Trophoblast cell (in vitro differentiated cells and primary cell): Measurements from ENCODE around the gene RAB11FIP4.

Source experiments
- DNase-seq, 2 donors: peaks; one replicate each; pipeline ENCODE4 v3.0.0-alpha.2; 2016
- H2AFZ ChIP-seq: 2 replicates; pipeline ENCODE4 v1.6.1; 2013; ENCODE audit warnings: low read length, moderate library complexity, mild to moderate bottlenecking; ENCODE audit not compliant: insufficient read depth, poor library complexity
- H2AK5ac ChIP-seq: 2 replicates; pipeline ENCODE4 v1.6.1; 2013; ENCODE audit warnings: mild to moderate bottlenecking, low read length
- H2BK120ac ChIP-seq: 2 replicates; pipeline ENCODE4 v1.6.1; 2013; ENCODE audit warnings: low read length, mild to moderate bottlenecking, moderate library complexity; ENCODE audit not compliant: insufficient read depth, poor library complexity
- H2BK12ac ChIP-seq: 2 replicates; pipeline ENCODE4 v1.6.1; 2013; ENCODE audit warnings: mild to moderate bottlenecking, low read length, moderate library complexity
- H2BK5ac ChIP-seq: 2 replicates; pipeline ENCODE4 v1.6.1; 2013; ENCODE audit warnings: low read length, low read depth, moderate library complexity, mild to moderate bottlenecking; ENCODE audit not compliant: poor library complexity
- H3K14ac ChIP-seq: 2 replicates; pipeline ENCODE4 v1.6.1; 2013; ENCODE audit warnings: mild to moderate bottlenecking, low read length
- H3K18ac ChIP-seq: 2 replicates; pipeline ENCODE4 v1.6.1; 2013; ENCODE audit warnings: mild to moderate bottlenecking, low read length
- H3K23ac ChIP-seq: 2 replicates; pipeline ENCODE4 v1.6.1; 2013; ENCODE audit warnings: low read length
- H3K27ac ChIP-seq: 2 replicates; pipeline ENCODE4 v1.5.1; 2013; ENCODE audit warnings: low read depth, mild to moderate bottlenecking, inconsistent platforms, low read length, moderate library complexity
- H3K27me3 ChIP-seq: 2 replicates; pipeline ENCODE4 v1.6.1; 2013; ENCODE audit warnings: inconsistent platforms, mild to moderate bottlenecking, low read length, moderate library complexity; ENCODE audit not compliant: insufficient read depth
- H3K36me3 ChIP-seq, 2 experiments: 1 replicate in 1 of 2; 2 replicates in 1 of 2; pipeline ENCODE4 v1.6.1; 2013; ENCODE audit warnings: low read length in 2 of 2, mild to moderate bottlenecking in 2 of 2, moderate library complexity in 1 of 2; ENCODE audit not compliant: insufficient read depth in 2 of 2, control insufficient read depth in 1 of 2
- H3K4ac ChIP-seq: 2 replicates; pipeline ENCODE4 v1.6.1; 2013; ENCODE audit warnings: low read depth, mild to moderate bottlenecking, low read length, moderate library complexity
- H3K4me1 ChIP-seq, 2 experiments: 1 replicate in 1 of 2; 2 replicates in 1 of 2; pipeline ENCODE4 v1.6.1; 2013; ENCODE audit warnings: low read length in 2 of 2, mild to moderate bottlenecking in 2 of 2, moderate library complexity in 1 of 2; ENCODE audit not compliant: insufficient read depth in 2 of 2, control insufficient read depth in 1 of 2
- H3K4me2 ChIP-seq: 2 replicates; pipeline ENCODE4 v1.6.1; 2013; ENCODE audit warnings: inconsistent platforms, mild to moderate bottlenecking, low read length, moderate library complexity
- H3K4me3 ChIP-seq: 2 replicates; pipeline ENCODE4 v1.5.1; 2013; ENCODE audit warnings: mild to moderate bottlenecking, low read depth, low read length, inconsistent platforms
- H3K79me1 ChIP-seq: one replicate; pipeline ENCODE4 v1.6.1; 2013; ENCODE audit warnings: low read length
- H3K79me2 ChIP-seq: 2 replicates; pipeline ENCODE4 v1.6.1; 2013; ENCODE audit warnings: low read length, mild to moderate bottlenecking; ENCODE audit not compliant: control insufficient read depth, insufficient read depth, poor library complexity
- H3K9ac ChIP-seq: 2 replicates; pipeline ENCODE4 v1.6.1; 2013; ENCODE audit warnings: mild to moderate bottlenecking, low read length
- H3K9me3 ChIP-seq: 2 replicates; pipeline ENCODE4 v1.6.1; 2013; ENCODE audit warnings: low read depth, mild to moderate bottlenecking, control low read depth, inconsistent platforms, low read length; ENCODE audit not compliant: insufficient read depth
- H4K12ac ChIP-seq: 2 replicates; pipeline ENCODE4 v1.6.1; 2013; ENCODE audit warnings: low read depth, mild to moderate bottlenecking, low read length, moderate library complexity
- H4K8ac ChIP-seq: 2 replicates; pipeline ENCODE4 v1.6.1; 2013; ENCODE audit warnings: low read depth, mild to moderate bottlenecking, low read length, moderate library complexity
- H4K91ac ChIP-seq: one replicate; pipeline ENCODE4 v1.6.1; 2013; ENCODE audit warnings: low read depth, mild to moderate bottlenecking, low read length, moderate library complexity
- WGBS: extraction: QIAGEN DNeasy Blood & Tissue Kit; methylation state at CpG from one replicate; pipeline ENCODE4 v1.1.7; 2013; ENCODE audit warnings: missing lambda C conversion rate; ENCODE audit not compliant: insufficient read length, insufficient coverage; ENCODE audit errors: extremely low coverage; 5-methylcytosine and 5-hydroxymethylcytosine counted together

The RAB11FIP4 gene

DNA sequence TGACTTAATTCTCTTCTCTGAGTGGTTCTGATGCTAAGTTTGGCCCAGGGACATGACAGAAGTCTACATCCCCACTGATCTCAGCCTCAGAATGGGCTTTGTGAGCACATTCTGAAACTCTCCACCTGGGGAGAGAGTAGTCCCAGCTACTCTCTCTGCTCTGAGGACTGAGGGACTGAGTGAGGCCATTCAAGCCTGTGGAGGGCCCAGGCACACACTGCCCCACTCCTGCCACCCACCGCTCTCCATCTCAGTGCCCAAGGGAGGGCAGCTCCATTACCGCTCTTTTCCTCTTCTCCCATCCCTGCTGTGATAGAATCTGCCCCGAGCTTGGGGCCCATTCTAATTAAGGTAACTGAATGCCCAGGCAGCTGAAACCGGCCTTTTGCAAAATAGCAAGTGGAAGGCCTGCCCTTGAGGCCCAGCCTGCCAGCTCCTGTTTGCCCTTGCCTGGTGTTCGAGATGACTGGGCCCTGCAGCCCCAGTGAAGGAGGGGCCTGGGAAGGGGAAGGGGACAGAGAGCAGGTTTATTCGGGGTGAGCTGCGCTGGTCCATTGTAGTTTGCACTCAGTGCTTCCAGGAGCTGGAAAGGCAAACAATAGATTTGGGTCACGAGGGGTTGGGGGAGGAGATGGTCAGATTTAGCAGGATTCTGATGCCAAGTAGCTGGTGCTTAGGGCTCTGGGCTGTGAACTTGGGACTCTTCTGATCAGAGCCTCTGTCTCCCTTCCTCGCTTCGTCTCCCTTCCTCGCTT, 76.2 kb downstream of the RAB11FIP4 start:
- H4K8ac ChIP-seq: no peak overlapping the region

DNA sequence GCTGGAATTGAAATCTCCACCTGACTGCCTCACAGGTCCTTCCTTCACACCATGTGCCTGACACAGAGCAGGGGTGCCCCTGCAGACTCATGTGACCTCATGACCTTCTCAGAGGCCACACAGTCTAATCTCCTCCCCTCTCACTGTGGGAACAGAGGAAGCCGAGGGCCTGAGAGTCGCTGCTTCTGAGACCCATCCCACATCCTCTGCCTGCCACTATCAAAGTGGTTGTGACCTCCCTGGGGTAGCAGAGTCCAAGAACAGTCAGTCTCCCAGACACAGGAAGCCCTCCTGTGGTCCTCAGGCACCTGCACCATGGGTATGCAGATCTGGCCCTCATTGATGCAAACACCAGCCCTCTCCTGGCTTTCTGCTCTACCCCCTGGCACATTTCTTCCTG, 78.5 kb downstream of the RAB11FIP4 start:
- Histone ChIP-seq H2AK5ac (no peak overlapping the region), H2AFZ (no peak overlapping the region), H2BK120ac (no peak overlapping the region), H3K4ac (no peak overlapping the region), H3K18ac (no peak overlapping the region), H3K9me3 (no peaks in the 10 kb centered on the region), H3K4me2 (no peak overlapping the region), H2BK12ac (no peak overlapping the region), H3K23ac (no peak overlapping the region), H3K9ac (no peak overlapping the region), H2BK5ac (no peak overlapping the region), H3K79me1 (no peaks in the 10 kb centered on the region), H3K27me3 (no peaks in the 10 kb centered on the region), H3K14ac (no peak overlapping the region), H3K27ac (no peak overlapping the region), H3K4me1 (peaks cover 0 to 5% of the 10 kb centered on the region in 2 experiments), H3K36me3 (no peaks in the 10 kb centered on the region), H3K4me3 (no peak overlapping the region), H4K8ac (no peak overlapping the region), H4K91ac (no peak overlapping the region), H3K79me2 (no peaks in the 10 kb centered on the region), H4K12ac (no peak overlapping the region)
- WGBS: no CpG with 5 or more reads among the region's 2 CpGs
- DNase-seq: no peak

More for the DNA sequence above, 76.2 kb downstream of the RAB11FIP4 start:
- H2BK120ac ChIP-seq: no peak overlapping the region
- no peak overlapping the region for H4K12ac ChIP-seq
- H3K9ac ChIP-seq: no peak overlapping the region
- H2BK12ac ChIP-seq: no peak overlapping the region
- no peak overlapping the region for H4K91ac ChIP-seq
- no peak overlapping the region for H2AK5ac ChIP-seq
- H2AFZ ChIP-seq: no peak overlapping the region
- H3K18ac ChIP-seq: no peak overlapping the region
- H3K4me3 ChIP-seq: no peak overlapping the region
- no peaks in the 10 kb centered on the region for H3K79me2 ChIP-seq
- no peak for DNase-seq
- H3K9me3 ChIP-seq: no peaks in the 10 kb centered on the region
- no peak overlapping the region for H2BK5ac ChIP-seq
- no peak overlapping the region for H3K4ac ChIP-seq
- H3K4me1 ChIP-seq: peaks cover 0 to 5% of the 10 kb centered on the region in 2 experiments
- H3K27ac ChIP-seq: no peak overlapping the region
- H3K23ac ChIP-seq: no peak overlapping the region
- no peak overlapping the region for H3K14ac ChIP-seq
- no peaks in the 10 kb centered on the region for H3K27me3 ChIP-seq
- no CpG with 5 or more reads among the region's 11 CpGs for WGBS
- no peaks in the 10 kb centered on the region for H3K79me1 ChIP-seq
- no peaks in the 10 kb centered on the region for H3K36me3 ChIP-seq
- no peak overlapping the region for H3K4me2 ChIP-seq

DNA sequence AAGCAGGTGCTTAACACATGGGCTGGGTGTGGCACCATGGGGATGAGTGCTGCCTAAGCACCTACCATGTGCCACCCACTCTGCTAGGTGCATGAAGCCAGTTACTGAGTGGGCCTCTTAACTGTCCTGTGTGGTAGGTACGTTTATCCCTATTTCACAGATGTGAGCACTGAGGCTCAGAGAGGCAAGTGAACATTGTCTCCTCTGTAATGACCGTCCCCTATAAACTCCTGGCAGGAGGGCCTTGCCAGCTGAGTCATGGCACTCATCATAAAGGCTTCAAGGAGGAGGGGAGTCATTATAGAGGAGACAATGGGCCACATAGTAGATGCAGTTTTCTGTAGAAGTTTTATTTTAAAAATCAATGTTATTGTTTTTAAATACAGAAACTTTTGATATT, 79.1 kb downstream of the RAB11FIP4 start:
- no peak overlapping the region for H4K12ac ChIP-seq
- DNase-seq: no peak
- no CpG with 5 or more reads among the region's 2 CpGs for WGBS

DNA sequence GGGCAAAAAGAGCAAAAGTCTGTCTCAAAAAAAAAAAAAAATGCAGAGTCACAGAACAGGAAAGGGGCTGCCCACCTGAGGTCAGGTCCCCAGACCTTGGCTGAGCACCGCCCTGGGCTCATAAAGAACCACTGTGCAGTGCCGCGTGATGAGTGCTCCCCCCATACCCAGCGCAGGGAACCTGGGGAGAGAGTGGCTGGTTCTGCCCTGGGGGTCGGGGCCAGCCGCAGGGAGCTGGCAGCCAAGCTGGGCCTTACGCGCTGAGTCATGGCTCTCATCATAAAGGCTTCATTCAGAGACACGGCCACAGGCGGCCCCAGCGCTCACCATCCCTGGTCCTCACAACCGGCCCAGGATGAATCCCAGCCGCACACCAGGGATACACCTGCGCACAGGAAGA, 80.7 kb downstream of the RAB11FIP4 start:
- Histone ChIP-seq H2AK5ac (no peak overlapping the region), H3K79me2 (no peaks in the 10 kb centered on the region), H2BK120ac (no peak overlapping the region), H3K9ac (no peak overlapping the region), H4K91ac (no peak overlapping the region), H4K8ac (no peak overlapping the region), H3K4ac (no peak overlapping the region), H4K12ac (no peak overlapping the region), H3K4me1 (peaks cover 0 to 5% of the 10 kb centered on the region in 2 experiments), H2AFZ (no peak overlapping the region), H3K27ac (no peak overlapping the region), H3K27me3 (no peaks in the 10 kb centered on the region), H3K23ac (no peak overlapping the region), H2BK5ac (no peak overlapping the region), H3K79me1 (no peaks in the 10 kb centered on the region), H3K36me3 (no peaks in the 10 kb centered on the region), H3K9me3 (no peaks in the 10 kb centered on the region), H2BK12ac (no peak overlapping the region), H3K4me2 (no peak overlapping the region), H3K14ac (no peak overlapping the region), H3K18ac (no peak overlapping the region), H3K4me3 (no peak overlapping the region)
- no peak for DNase-seq
- WGBS: no CpG with 5 or more reads among the region's 14 CpGs

More for the DNA sequence above, 79.1 kb downstream of the RAB11FIP4 start:
- peaks cover 0 to 5% of the 10 kb centered on the region in 2 experiments for H3K4me1 ChIP-seq
- H3K36me3 ChIP-seq: no peaks in the 10 kb centered on the region
- H3K4me3 ChIP-seq: no peak overlapping the region
- H3K4ac ChIP-seq: no peak overlapping the region
- no peaks in the 10 kb centered on the region for H3K79me1 ChIP-seq
- H3K27me3 ChIP-seq: no peaks in the 10 kb centered on the region
- H3K9me3 ChIP-seq: no peaks in the 10 kb centered on the region
- H3K18ac ChIP-seq: no peak overlapping the region
- no peak overlapping the region for H4K8ac ChIP-seq
- no peak overlapping the region for H3K9ac ChIP-seq
- H2BK12ac ChIP-seq: no peak overlapping the region
- no peak overlapping the region for H2BK5ac ChIP-seq
- no peak overlapping the region for H4K91ac ChIP-seq
- no peak overlapping the region for H3K4me2 ChIP-seq
- H2AK5ac ChIP-seq: no peak overlapping the region
- no peak overlapping the region for H2AFZ ChIP-seq
- no peak overlapping the region for H3K23ac ChIP-seq
- H3K79me2 ChIP-seq: no peaks in the 10 kb centered on the region
- H3K14ac ChIP-seq: no peak overlapping the region
- H3K27ac ChIP-seq: no peak overlapping the region
- no peak overlapping the region for H2BK120ac ChIP-seq
